Hepatocyte (in vitro differentiated cells): Measurements from ENCODE around the gene P2RY4.

ENCODE experiments used
- EZH2 ChIP-seq: fragments of 200-600 bp; sonication (generic); IDR thresholded peaks from 2 replicates; pipeline ENCODE4 v1.6.1; 2016; ENCODE audit warnings: antibody characterized with exemption, mild to moderate bottlenecking, borderline replicate concordance
- EZH2phosphoT487 ChIP-seq: fragments of 200-600 bp; sonication (generic); IDR thresholded peaks from one replicate; pipeline ENCODE4 v1.6.1; 2018; ENCODE audit warnings: antibody characterized with exemption, mild to moderate bottlenecking, low read depth, moderate library complexity; ENCODE audit not compliant: unreplicated experiment, severe bottlenecking
- TF ChIP-seq, protein P1 (sequence below): fragments of 200-600 bp; sonication (generic); IDR thresholded peaks from 2 replicates; pipeline ENCODE4 v1.5.1; 2016; ENCODE audit warnings: antibody characterized with exemption, mild to moderate bottlenecking; ENCODE audit not compliant: poor library complexity

DNA sequence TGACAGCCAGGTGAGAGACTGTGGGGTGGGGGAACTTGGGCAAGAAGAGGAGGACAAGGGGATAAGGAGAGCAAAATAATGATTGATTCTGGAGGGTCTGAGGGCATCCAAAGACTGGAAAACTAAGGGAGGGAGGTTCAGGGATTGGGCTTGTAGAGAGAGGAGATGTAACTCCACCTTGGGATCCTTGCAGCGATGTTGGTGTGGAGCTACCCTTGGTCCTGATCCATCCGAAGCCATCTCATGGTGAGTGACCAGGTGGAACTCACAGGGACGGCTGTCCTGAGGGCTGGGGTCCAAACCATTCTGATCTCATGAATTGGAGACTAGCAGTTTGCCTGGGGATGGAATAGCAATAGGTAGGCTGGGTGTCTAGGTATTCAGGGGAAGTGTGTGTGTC is 20.6 kb upstream of the P2RY4 start:
- TF ChIP-seq, protein P1, sequence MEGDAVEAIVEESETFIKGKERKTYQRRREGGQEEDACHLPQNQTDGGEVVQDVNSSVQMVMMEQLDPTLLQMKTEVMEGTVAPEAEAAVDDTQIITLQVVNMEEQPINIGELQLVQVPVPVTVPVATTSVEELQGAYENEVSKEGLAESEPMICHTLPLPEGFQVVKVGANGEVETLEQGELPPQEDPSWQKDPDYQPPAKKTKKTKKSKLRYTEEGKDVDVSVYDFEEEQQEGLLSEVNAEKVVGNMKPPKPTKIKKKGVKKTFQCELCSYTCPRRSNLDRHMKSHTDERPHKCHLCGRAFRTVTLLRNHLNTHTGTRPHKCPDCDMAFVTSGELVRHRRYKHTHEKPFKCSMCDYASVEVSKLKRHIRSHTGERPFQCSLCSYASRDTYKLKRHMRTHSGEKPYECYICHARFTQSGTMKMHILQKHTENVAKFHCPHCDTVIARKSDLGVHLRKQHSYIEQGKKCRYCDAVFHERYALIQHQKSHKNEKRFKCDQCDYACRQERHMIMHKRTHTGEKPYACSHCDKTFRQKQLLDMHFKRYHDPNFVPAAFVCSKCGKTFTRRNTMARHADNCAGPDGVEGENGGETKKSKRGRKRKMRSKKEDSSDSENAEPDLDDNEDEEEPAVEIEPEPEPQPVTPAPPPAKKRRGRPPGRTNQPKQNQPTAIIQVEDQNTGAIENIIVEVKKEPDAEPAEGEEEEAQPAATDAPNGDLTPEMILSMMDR, result no peak
- TF ChIP-seq EZH2, result no peak
- TF ChIP-seq EZH2phosphoT487, result no peak
